IgD-negative memory B cell (primary cell): Measurements from ENCODE around the gene FMN1. TPM values are rescaled to one million over a fixed set of nuclear protein-coding genes. Genes with fewer than 3 reads are reported as not detected.
"Not testable (repeated sequence)": the region's sequence is repeated elsewhere in the genome, so short reads cannot be mapped to it uniquely, and the experiment has no call there.

Experiments
- H3K27ac Mint-ChIP-seq, 3 donors: one replicate each; pipeline ENCODE4 v1.8.0; 2020 to 2022; ENCODE audit warnings: mild to moderate bottlenecking in 3 of 3, mixed read lengths in 3 of 3, moderate library complexity in 1 of 3
- H3K27me3 Mint-ChIP-seq: one replicate; pipeline ENCODE4 v1.8.0; 2021; ENCODE audit warnings: mixed read lengths
- H3K36me3 Mint-ChIP-seq: one replicate; pipeline ENCODE4 v1.8.0; 2020; ENCODE audit warnings: mild to moderate bottlenecking, mixed read lengths
- H3K4me1 Mint-ChIP-seq, 3 donors: one replicate each; pipeline ENCODE4 v1.8.0; 2020 to 2022; ENCODE audit warnings: mixed read lengths in 3 of 3, mild to moderate bottlenecking in 1 of 3
- H3K4me3 Mint-ChIP-seq, 4 donors: one replicate each; pipeline ENCODE4 v1.8.0; 2020 to 2022; ENCODE audit warnings: mild to moderate bottlenecking in 4 of 4, mixed read lengths in 4 of 4, moderate library complexity in 3 of 4
- H3K9me3 Mint-ChIP-seq, 3 donors: one replicate each; pipeline ENCODE4 v1.8.0; 2020 to 2021; ENCODE audit warnings: mixed read lengths in 3 of 3, mild to moderate bottlenecking in 1 of 3
- polyA plus RNA-seq: library from polyadenylated mRNA; unstranded; fragments of 300-500 nt; fragmentation: Illumina TruSeq; gene quantifications from one replicate; pipeline ENCODE4 v1.2.3, GENCODE V29; 2021

FMN1 gene
- polyA plus RNA-seq, 1 donor from 2014 or later = not detected

DNA sequence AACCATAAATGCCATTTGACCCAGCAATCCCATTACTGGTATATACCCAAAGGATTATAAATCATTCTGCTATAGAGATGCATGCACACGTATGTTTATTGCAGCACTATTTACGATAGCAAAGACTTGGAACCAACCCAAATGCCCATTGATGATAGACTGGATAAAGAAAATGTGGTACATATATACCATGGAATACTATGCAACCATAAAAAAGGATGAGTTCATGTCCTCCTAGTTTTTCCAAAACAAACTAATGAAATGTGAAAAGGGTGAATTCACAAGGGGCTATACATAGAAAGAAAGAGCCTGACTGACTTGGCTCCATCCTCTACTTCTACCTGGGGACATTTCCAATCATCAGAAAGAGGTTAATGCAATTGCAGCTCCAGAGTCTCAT is 347.8 kb downstream of the FMN1 start:
- H3K27ac Mint-ChIP-seq, H3K36me3 Mint-ChIP-seq, H3K27me3 Mint-ChIP-seq, H3K4me3 Mint-ChIP-seq, H3K9me3 Mint-ChIP-seq: not testable (repeated sequence)
- H3K4me1 Mint-ChIP-seq = peaks cover 4 to 12% (median 5%) of the 10 kb centered on the region in 3 donors

DNA sequence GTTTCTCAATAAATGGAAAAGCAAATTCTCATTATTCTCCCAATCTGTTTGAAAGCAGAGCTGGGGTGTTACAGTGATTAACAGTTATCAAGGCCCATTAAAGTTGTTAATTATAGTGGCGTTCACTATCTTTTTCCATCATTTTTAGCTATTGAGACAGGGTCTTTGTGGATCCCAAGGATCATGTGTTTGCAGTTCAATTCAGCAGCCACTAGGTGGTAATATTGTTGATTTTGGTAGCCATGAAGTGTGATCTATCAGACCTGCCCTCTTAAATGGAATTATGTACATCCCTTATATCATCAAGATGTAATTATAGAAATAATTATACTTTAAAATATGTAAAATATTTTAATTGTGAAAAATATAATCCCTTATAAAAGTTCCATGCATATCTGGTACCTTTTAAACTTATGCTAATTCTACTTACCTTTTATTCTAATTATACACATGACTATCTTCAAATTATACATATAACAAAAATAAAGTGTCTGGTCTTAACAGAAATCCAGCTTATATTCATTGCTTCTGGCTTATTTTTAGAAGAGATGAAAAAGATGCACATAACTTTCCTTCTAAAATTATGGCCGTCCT is 350.3 kb downstream of the FMN1 start:
- Mint-ChIP-seq H3K9me3 (no peaks in the 10 kb centered on the region), H3K4me3 (no peak overlapping the region), H3K27ac (no peak overlapping the region), H3K4me1 (peaks cover 4 to 12% (median 5%) of the 10 kb centered on the region in 3 donors), H3K27me3 (peaks cover 8% of the 10 kb centered on the region), H3K36me3 (no peaks in the 10 kb centered on the region)

DNA sequence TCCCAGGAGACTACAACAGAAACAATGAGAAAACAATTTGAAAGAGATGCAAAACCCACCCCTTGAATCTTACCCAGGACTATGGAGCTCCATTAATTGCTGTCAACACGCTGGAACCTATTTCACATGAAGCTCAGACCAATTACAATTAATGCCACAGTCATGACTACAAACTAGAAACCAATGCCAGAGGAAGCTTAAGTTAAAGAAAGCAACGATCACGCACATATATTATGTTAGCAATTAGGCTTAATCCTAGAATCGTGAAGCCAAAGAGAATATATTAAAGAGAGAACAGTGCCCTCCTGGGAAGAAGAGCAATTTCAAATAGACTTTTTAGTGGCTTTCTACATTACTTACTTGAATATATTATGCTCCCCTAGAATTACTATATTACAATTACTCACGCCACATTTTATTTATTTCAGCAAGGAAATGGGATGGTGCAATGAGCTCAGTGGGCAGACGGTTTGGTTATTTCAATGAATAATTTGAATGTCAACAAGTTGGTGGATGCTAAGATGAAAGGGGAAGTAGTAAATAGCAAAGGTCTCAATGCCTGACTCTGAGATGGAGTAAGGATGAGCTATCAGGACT is 351.2 kb downstream of the FMN1 start:
- Mint-ChIP-seq H3K36me3 (peaks cover 2% of the 10 kb centered on the region), H3K27ac (no peak overlapping the region), H3K9me3 (no peaks in the 10 kb centered on the region), H3K4me1 (peaks cover 4 to 12% (median 5%) of the 10 kb centered on the region in 3 donors), H3K27me3 (peaks cover 8% of the 10 kb centered on the region), H3K4me3 (no peak overlapping the region)

DNA sequence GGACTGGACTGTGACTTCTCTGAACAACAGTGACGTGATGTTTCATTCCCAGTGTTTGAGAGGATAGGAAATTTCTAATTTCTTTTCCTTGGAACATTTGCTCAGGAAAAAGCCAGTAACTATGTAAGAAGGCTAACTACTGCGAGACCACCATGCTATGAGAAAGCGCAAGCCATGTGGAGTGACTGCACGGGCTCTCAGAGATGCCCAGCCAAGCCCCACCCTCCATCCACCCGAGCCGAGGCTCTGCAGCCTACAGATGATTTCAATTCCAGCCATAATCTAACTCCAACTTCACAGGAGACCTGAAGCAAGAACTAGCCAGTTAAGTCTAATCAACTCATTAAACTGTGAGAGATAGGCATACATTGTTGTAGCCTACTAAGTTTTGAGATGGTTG is 352.4 kb downstream of the FMN1 start:
- Mint-ChIP-seq H3K27me3 (peaks cover 13% of the 10 kb centered on the region), H3K36me3 (peaks cover 2% of the 10 kb centered on the region), H3K9me3 (no peaks in the 10 kb centered on the region), H3K27ac (no peak overlapping the region), H3K4me1 (peaks cover 4 to 12% (median 5%) of the 10 kb centered on the region in 3 donors), H3K4me3 (no peak overlapping the region)

DNA sequence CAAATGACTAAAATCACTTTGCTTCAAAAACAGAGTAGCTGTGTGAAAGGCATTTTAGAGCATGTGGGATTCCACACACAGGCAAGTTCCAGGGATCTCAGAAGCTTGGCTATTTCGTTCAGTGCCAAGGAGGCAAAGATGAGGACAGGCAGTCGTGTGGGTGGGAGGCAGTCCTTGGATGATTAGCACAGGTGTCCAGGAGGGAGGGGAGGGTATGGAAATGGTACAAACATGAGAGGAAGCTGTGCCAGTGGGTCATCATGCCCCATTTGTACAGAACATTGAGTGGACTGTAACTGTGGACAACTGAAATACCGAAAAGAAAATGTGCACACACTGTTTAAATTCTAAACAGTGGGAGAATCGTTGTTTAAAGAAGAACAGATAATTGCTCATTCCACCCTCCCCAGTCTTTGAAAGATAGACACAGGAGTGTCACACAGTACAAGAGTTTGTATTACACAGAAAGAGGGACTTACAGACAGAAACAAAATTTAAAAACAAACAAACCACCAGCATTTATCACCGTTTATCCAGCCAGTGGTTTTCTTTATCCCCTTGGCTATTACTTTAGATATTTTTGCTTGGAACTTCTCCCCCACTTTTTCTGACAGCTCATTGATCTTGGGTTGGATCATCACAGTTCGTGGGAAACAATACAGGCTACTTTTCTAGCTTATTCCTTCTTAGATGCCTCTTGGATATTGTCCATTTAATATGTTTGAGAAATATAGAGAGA is 353.8 kb downstream of the FMN1 start:
- peaks cover 13% of the 10 kb centered on the region for H3K27me3 Mint-ChIP-seq
- H3K4me3 Mint-ChIP-seq = no peak overlapping the region
- H3K4me1 Mint-ChIP-seq = peaks cover 4 to 9% (median 5%) of the 10 kb centered on the region in 3 donors
- H3K9me3 Mint-ChIP-seq = no peaks in the 10 kb centered on the region
- no peak overlapping the region for H3K27ac Mint-ChIP-seq
- H3K36me3 Mint-ChIP-seq = peaks cover 2% of the 10 kb centered on the region

DNA sequence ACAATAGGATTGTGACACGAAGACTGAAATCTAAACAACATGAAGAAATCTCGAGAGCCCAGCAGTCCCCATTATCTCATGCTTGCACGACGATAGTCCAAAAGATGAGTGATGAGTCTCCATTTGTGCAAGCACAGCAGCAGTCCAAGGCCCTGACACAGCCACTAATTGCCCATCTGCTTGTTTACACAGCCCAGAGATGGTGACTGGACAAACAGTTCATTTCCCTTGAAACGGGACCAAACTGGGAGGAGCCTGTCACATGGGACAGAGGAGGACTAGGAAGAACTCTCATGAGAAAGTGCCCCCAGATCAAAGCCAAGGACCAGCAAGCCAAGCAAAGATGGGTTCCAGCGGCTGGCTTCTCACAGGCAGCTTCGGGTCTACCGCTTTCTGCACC is 355.7 kb downstream of the FMN1 start:
- Mint-ChIP-seq H3K4me3 (no peak overlapping the region), H3K27ac (no peak overlapping the region), H3K36me3 (peaks cover 2% of the 10 kb centered on the region), H3K9me3 (no peaks in the 10 kb centered on the region), H3K4me1 (peaks cover 8 to 17% (median 14%) of the 10 kb centered on the region in 3 donors), H3K27me3 (peaks cover 13% of the 10 kb centered on the region)

DNA sequence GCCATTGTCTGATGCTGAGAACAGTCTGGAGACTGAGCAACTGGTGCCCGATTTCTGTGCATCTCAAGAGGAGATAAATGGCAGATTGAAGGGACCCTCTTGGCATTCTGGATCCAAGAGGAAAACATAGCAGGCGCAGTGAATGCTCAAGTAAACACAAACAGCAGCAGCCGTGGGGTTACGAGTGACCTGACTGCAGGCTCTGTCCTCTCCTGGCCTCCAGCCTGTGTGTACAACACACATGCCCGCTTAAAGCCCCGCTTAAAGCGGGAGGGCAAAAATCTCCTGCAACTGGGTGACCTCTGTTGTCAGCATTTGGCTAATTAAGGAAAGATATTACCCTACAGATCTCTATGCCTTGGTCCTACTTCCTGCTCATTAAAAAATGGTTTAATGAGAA is 356.2 kb downstream of the FMN1 start:
- Mint-ChIP-seq H3K4me1 (peaks cover 5 to 16% (median 10%) of the 10 kb centered on the region in 3 donors), H3K9me3 (no peaks in the 10 kb centered on the region), H3K27me3 (peaks cover 13% of the 10 kb centered on the region), H3K27ac (no peak overlapping the region), H3K36me3 (peaks cover 2% of the 10 kb centered on the region), H3K4me3 (no peak overlapping the region)

DNA sequence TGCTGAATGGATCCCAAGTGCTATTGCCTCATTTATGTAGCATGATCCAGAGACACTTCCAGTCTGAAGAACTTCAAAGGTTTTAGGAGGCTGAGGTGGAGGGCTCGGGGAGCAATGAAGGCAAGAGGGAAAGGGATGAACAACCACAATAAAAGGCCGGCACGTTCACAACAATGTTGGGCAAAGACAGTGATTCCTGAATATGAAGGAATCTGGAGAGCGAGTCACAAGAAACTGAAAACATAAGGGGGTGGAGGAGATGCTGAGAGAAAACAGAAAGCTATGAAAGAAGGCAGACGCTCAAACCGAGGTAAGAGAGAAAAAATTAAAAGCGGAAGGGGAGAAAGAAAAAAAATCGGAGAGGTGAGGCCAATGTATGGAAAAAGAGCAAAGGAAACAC is 356.6 kb downstream of the FMN1 start:
- H3K27me3 Mint-ChIP-seq = peaks cover 13% of the 10 kb centered on the region
- H3K27ac Mint-ChIP-seq = no peak overlapping the region
- peaks cover 0 to under 1% (median 0%) of the 10 kb centered on the region in 3 donors for H3K9me3 Mint-ChIP-seq
- H3K4me1 Mint-ChIP-seq = peaks cover 5 to 14% (median 9%) of the 10 kb centered on the region in 3 donors
- peaks cover 2% of the 10 kb centered on the region for H3K36me3 Mint-ChIP-seq
- no peak overlapping the region for H3K4me3 Mint-ChIP-seq

DNA sequence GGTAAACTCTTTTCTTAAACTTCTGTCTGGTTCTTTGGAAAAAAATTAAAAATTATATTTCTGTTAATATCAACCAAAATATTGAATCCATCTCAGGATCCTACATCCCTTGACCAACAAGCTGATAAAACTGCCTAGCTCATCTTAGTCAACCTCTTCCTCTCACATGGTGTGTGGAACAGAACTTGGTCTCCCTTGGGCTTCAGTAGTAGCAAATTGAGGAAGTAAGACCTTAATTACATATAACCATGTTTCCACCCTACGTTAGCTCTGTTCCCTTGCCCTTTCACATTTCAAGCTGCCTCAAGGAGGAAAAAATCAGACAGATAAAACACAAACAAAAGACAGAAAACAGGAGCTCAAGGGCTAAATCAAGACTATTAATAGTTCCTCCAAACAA is 360.4 kb downstream of the FMN1 start:
- Mint-ChIP-seq H3K36me3 (peaks cover 2% of the 10 kb centered on the region), H3K9me3 (peaks cover 0 to 3% (median 2%) of the 10 kb centered on the region in 3 donors), H3K4me3 (peak overlapping the region in 1 of 4 donors; percentile 0), H3K4me1 (peaks cover 5 to 20% (median 9%) of the 10 kb centered on the region in 3 donors), H3K27ac (no peak overlapping the region), H3K27me3 (peaks cover 12% of the 10 kb centered on the region)

DNA sequence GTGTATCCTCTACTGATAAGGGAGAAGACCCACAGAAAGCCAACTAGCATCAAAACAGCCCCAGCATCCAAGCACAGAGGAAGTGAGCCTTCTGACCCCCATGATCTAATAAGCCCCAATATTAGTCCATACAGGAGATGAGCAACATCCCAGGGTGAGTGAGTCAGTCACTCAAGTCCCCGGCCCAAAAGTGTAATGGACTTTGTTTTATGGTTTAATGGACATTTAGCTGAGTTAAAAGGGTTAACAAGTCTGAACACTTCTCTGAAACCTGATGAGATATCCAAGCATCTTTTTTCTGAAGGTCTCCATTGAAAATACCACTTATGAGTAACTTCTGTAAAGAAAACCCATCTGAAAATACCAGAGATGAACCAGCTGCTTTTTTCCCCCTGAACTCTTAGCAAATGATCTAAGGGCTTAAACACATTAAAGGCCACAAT is 361.1 kb downstream of the FMN1 start:
- H3K4me1 Mint-ChIP-seq = peaks cover 5 to 20% (median 9%) of the 10 kb centered on the region in 3 donors
- H3K27me3 Mint-ChIP-seq = peaks cover 12% of the 10 kb centered on the region
- peaks cover 0 to 3% (median 2%) of the 10 kb centered on the region in 3 donors for H3K9me3 Mint-ChIP-seq
- H3K36me3 Mint-ChIP-seq = no peaks in the 10 kb centered on the region
- peak overlapping the region in 1 of 4 donors; percentile 59 for H3K4me3 Mint-ChIP-seq
- H3K27ac Mint-ChIP-seq = peak overlapping the region in 1 of 3 donors; percentile 13

DNA sequence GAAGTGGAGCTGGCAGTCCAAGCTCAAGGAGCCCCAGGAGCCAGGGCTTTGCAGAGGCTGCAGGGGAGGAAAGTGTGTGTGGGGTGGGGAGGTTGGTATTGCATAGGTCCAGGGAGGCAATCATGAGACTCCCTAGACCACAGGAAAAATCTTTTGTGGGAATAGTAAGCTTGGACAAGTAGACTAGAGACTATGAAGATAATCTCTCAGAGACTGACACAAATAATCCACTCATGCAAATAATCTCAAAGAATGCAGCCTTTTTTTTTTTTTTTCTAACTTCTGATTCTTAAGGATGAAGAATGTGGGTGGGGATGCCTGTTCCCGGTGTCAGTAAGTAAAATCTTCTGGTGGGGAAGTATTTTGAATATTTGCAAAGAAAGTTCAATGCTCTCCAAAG is 363.0 kb downstream of the FMN1 start:
- Mint-ChIP-seq H3K9me3 (peaks cover 0 to 3% (median 2%) of the 10 kb centered on the region in 3 donors), H3K36me3 (no peaks in the 10 kb centered on the region), H3K27ac (no peak overlapping the region), H3K4me1 (peaks cover 5 to 20% (median 9%) of the 10 kb centered on the region in 3 donors), H3K4me3 (no peak overlapping the region), H3K27me3 (peaks cover 6% of the 10 kb centered on the region)

DNA sequence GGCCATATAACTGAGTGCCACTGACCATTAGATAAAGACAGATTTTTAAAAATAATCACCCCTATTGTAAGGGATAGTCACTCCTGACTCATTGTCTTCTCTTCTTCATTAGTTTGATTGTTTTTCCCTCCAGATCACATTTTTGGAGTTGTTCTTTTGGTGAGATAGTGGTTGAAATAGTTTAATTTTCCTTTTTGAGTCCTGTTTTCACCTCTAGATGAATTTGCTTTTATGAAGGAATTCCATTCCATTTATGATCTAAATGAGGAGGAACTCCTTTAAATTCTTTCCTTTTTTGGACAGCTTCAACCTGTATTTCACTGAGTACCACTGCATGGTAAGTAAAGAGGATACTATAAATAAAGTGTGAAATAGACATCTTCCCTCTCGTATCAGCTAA is 364.3 kb downstream of the FMN1 start:
- H3K27me3 Mint-ChIP-seq = peaks cover 11% of the 10 kb centered on the region
- H3K36me3 Mint-ChIP-seq = no peaks in the 10 kb centered on the region
- H3K4me1 Mint-ChIP-seq = peaks cover 5 to 20% (median 9%) of the 10 kb centered on the region in 3 donors
- peaks cover 0 to 3% (median 2%) of the 10 kb centered on the region in 3 donors for H3K9me3 Mint-ChIP-seq
- no peak overlapping the region for H3K4me3 Mint-ChIP-seq
- no peak overlapping the region for H3K27ac Mint-ChIP-seq

DNA sequence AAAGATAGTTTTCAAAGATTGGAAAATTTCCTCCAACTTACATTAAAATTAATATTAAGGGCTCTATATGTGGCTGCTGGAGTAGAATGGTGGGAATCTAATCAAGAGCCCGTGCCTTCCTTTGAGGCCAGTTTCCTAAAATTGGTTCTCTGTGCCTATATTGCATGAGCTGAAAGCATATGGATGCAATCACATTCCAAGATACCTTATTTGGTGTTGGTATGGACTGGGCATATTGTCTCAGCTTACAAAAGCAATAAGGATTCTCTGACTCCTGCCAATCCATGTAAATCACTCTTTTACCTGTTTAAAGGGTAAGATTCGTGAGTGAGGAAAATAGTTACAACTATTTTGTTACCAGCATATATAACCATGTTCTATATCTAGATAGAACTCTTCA is 365.1 kb downstream of the FMN1 start:
- no peak overlapping the region for H3K4me3 Mint-ChIP-seq
- peaks cover 12% of the 10 kb centered on the region for H3K27me3 Mint-ChIP-seq
- no peak overlapping the region for H3K27ac Mint-ChIP-seq
- no peaks in the 10 kb centered on the region for H3K36me3 Mint-ChIP-seq
- H3K9me3 Mint-ChIP-seq = peaks cover 0 to 3% (median 2%) of the 10 kb centered on the region in 3 donors
- peaks cover 4 to 15% (median 6%) of the 10 kb centered on the region in 3 donors for H3K4me1 Mint-ChIP-seq

DNA sequence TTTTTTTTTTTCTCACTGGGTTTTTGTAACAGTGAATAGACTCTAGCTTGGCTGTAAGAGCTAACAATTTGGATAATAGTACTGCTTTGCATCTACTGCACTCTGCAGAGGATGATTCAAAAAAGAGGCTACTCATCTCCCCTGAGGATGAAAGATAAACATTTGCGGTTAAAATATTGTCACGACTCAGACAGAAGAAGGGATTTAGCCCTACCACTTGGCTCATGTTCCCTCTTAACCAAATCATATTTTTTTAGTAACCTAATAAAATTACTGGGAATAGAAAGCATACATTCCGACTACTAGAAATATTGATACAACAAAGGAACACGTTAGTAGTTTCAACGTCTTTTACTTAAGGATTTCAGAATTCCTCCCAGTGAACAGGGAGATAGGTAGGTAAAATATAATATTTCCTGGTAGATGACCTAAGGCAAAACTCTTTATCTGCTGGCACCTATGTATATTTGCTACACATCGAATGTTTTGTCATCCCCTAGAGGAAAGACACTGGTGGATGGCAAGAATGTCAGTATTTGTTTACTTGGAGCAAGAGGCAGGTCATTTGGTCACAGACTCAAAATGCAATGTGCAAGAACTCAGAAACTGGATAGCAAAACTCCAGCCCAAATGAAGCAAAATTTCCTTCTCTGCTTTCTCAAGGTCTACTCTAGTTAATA is 365.9 kb downstream of the FMN1 start:
- peaks cover 12% of the 10 kb centered on the region for H3K27me3 Mint-ChIP-seq
- H3K27ac Mint-ChIP-seq = no peak overlapping the region
- H3K4me3 Mint-ChIP-seq = no peak overlapping the region
- peaks cover 0 to 7% (median 0%) of the 10 kb centered on the region in 3 donors for H3K4me1 Mint-ChIP-seq
- H3K36me3 Mint-ChIP-seq = no peaks in the 10 kb centered on the region
- peaks cover 0 to 3% (median 2%) of the 10 kb centered on the region in 3 donors for H3K9me3 Mint-ChIP-seq

DNA sequence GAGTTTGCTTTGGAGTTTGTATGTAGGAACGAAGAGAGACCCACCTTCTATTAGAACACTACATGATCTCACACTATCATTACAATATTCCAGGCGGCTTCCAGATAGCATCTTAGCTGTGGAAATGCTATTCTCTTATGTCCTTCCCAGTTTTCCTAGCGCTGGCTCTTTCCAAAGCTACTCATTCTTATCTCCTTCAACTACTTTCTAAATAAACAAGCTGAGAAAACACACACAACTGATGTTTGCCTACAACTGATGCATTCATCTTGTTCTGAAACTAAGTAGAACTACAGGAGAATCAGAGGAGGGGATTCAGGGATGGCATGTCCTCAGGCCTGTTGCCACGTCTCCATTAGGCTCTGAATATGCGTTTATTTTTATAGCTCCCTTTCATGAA is 367.8 kb downstream of the FMN1 start:
- Mint-ChIP-seq H3K4me1 (peaks cover 0 to 4% (median 0%) of the 10 kb centered on the region in 3 donors), H3K4me3 (no peak overlapping the region), H3K27ac (no peak overlapping the region), H3K36me3 (no peaks in the 10 kb centered on the region), H3K9me3 (peaks cover 0 to 3% (median 0%) of the 10 kb centered on the region in 3 donors), H3K27me3 (peaks cover 16% of the 10 kb centered on the region)
